H9 (cell line): ENCODE results near the gene FARP1. TPM values are rescaled to one million over a fixed set of nuclear protein-coding genes. Genes with fewer than 3 reads are reported as not detected.

Source experiments
- DNase-seq: peaks from one replicate; pipeline ENCODE4 v3.0.0-alpha.2; 2017
- H2AFZ ChIP-seq: one replicate; pipeline ENCODE4 v1.6.1; 2013; ENCODE audit warnings: mild to moderate bottlenecking, low read length, control low read depth, moderate library complexity
- H2AK5ac ChIP-seq: 2 replicates; pipeline ENCODE4 v1.6.1; 2013; ENCODE audit warnings: low read length, control low read depth, mixed read lengths; ENCODE audit not compliant: insufficient read length
- H2BK120ac ChIP-seq: one replicate; pipeline ENCODE4 v1.6.1; 2013; ENCODE audit warnings: low read depth, mild to moderate bottlenecking, low read length, control low read depth, inconsistent platforms; ENCODE audit not compliant: poor library complexity, severe bottlenecking
- H2BK12ac ChIP-seq: 2 replicates; pipeline ENCODE4 v1.6.1; 2013; ENCODE audit warnings: low read length, control low read depth, mixed read lengths, low read depth; ENCODE audit not compliant: insufficient read length
- H2BK15ac ChIP-seq: 2 replicates; pipeline ENCODE4 v1.6.1; 2013; ENCODE audit warnings: low read depth, low read length, control low read depth
- H2BK20ac ChIP-seq: one replicate; pipeline ENCODE4 v1.6.1; 2013; ENCODE audit warnings: low read depth, mild to moderate bottlenecking, low read length, control low read depth, inconsistent platforms; ENCODE audit not compliant: poor library complexity, severe bottlenecking
- H2BK5ac ChIP-seq: 2 replicates; pipeline ENCODE4 v1.6.1; 2013; ENCODE audit warnings: low read length, control low read depth, mixed read lengths; ENCODE audit not compliant: insufficient read length
- H3K14ac ChIP-seq: 2 replicates; pipeline ENCODE4 v1.6.1; 2013; ENCODE audit warnings: low read length, control low read depth; ENCODE audit not compliant: insufficient read depth
- H3K18ac ChIP-seq: 2 replicates; pipeline ENCODE4 v1.6.1; 2013; ENCODE audit warnings: low read depth, mild to moderate bottlenecking, mixed read lengths, low read length, control low read depth; ENCODE audit not compliant: insufficient read length
- H3K23ac ChIP-seq: 2 replicates; pipeline ENCODE4 v1.6.1; 2013; ENCODE audit warnings: low read length, control low read depth, mixed read lengths, low read depth; ENCODE audit not compliant: insufficient read length
- H3K23me2 ChIP-seq: 2 replicates; pipeline ENCODE4 v1.6.1; 2013; ENCODE audit warnings: low read depth, mild to moderate bottlenecking, mixed read lengths, low read length, control low read depth; ENCODE audit not compliant: insufficient read length, poor library complexity, severe bottlenecking
- H3K27ac ChIP-seq: 2 replicates; pipeline ENCODE4 v1.5.1; 2013; ENCODE audit warnings: low read length, control low read depth, mixed read lengths, low read depth; ENCODE audit not compliant: insufficient read length
- H3K27me3 ChIP-seq: 2 replicates; pipeline ENCODE4 v1.6.1; 2013; ENCODE audit warnings: low read length, control low read depth, inconsistent platforms; ENCODE audit not compliant: insufficient read depth
- H3K4ac ChIP-seq: 2 replicates; pipeline ENCODE4 v1.6.1; 2013; ENCODE audit warnings: low read depth, mild to moderate bottlenecking, control low read depth, inconsistent platforms, low read length, moderate library complexity
- H3K4me1 ChIP-seq: 2 replicates; pipeline ENCODE4 v1.6.1; 2013; ENCODE audit warnings: low read length, control low read depth, inconsistent platforms; ENCODE audit not compliant: insufficient read depth
- H3K4me2 ChIP-seq: 2 replicates; pipeline ENCODE4 v1.6.1; 2013; ENCODE audit warnings: low read length, control low read depth, mixed read lengths; ENCODE audit not compliant: insufficient read length, insufficient read depth
- H3K56ac ChIP-seq: 2 replicates; pipeline ENCODE4 v1.6.1; 2013; ENCODE audit warnings: low read depth, mild to moderate bottlenecking, mixed read lengths, low read length, control low read depth; ENCODE audit not compliant: insufficient read length
- H3K79me1 ChIP-seq: 2 replicates; pipeline ENCODE4 v1.6.1; 2013; ENCODE audit warnings: low read depth, mild to moderate bottlenecking, moderate library complexity, low read length, control low read depth, inconsistent platforms; ENCODE audit not compliant: insufficient read depth, poor library complexity, severe bottlenecking
- H3K79me2 ChIP-seq: 2 replicates; pipeline ENCODE4 v1.6.1; 2013; ENCODE audit warnings: low read length, control low read depth, inconsistent platforms; ENCODE audit not compliant: insufficient read depth
- H3K9ac ChIP-seq: 2 replicates; pipeline ENCODE4 v1.6.1; 2013; ENCODE audit warnings: low read length, control low read depth, mixed read lengths; ENCODE audit not compliant: insufficient read length; ENCODE audit errors: extremely low read depth
- H3K9me3 ChIP-seq: one replicate; pipeline ENCODE4 v1.6.1; 2013; ENCODE audit warnings: low read depth, low read length, inconsistent platforms; ENCODE audit not compliant: control insufficient read depth
- H3T11ph ChIP-seq: one replicate; pipeline ENCODE4 v1.6.1; 2013; ENCODE audit warnings: mild to moderate bottlenecking, low read length, control low read depth, inconsistent platforms
- H4K20me1 ChIP-seq: one replicate; pipeline ENCODE4 v1.6.1; 2013; ENCODE audit not compliant: control insufficient read depth, insufficient read length, insufficient read depth
- H4K5ac ChIP-seq: 2 replicates; pipeline ENCODE4 v1.6.1; 2013; ENCODE audit warnings: low read depth, mild to moderate bottlenecking, mixed read lengths, low read length, control low read depth; ENCODE audit not compliant: insufficient read length
- H4K8ac ChIP-seq: replicated peaks from 2 replicates; pipeline ENCODE4 v1.6.1; 2013; ENCODE audit warnings: low read length, control low read depth, mixed read lengths, low read depth; ENCODE audit not compliant: insufficient read length
- H4K91ac ChIP-seq: 2 replicates; pipeline ENCODE4 v1.6.1; 2013; ENCODE audit warnings: low read depth, mild to moderate bottlenecking, moderate library complexity, mixed read lengths, low read length, control low read depth; ENCODE audit not compliant: insufficient read length
- H3K27ac Mint-ChIP-seq, 3 experiments: 2 replicates in 2 of 3; 3 replicates in 1 of 3; pipeline ENCODE4 v1.8.0; 2020 to 2021; ENCODE audit warnings: mixed read lengths in 3 of 3, mild to moderate bottlenecking in 1 of 3, moderate library complexity in 1 of 3
- H3K27me3 Mint-ChIP-seq: 2 replicates; pipeline ENCODE4 v1.8.0; 2021; ENCODE audit warnings: low read depth, mild to moderate bottlenecking, moderate library complexity, mixed read lengths
- H3K36me3 Mint-ChIP-seq, 3 experiments: 2 replicates in 2 of 3; 3 replicates in 1 of 3; pipeline ENCODE4 v1.8.0; 2020 to 2021; ENCODE audit warnings: low read depth in 3 of 3, mixed read lengths in 3 of 3; ENCODE audit not compliant: insufficient read depth in 1 of 3
- H3K4me1 Mint-ChIP-seq, 2 experiments: 2 replicates each; pipeline ENCODE4 v1.8.0; 2020; ENCODE audit warnings: mixed read lengths in 2 of 2
- H3K4me3 Mint-ChIP-seq, 2 experiments: 2 replicates in 1 of 2; 3 replicates in 1 of 2; pipeline ENCODE4 v1.8.0; 2020 to 2021; ENCODE audit warnings: mild to moderate bottlenecking in 2 of 2, mixed read lengths in 2 of 2, moderate library complexity in 1 of 2
- H3K9me3 Mint-ChIP-seq, 2 experiments: 2 replicates in 1 of 2; 3 replicates in 1 of 2; pipeline ENCODE4 v1.8.0; 2020; ENCODE audit warnings: mild to moderate bottlenecking in 2 of 2, mixed read lengths in 2 of 2, moderate library complexity in 1 of 2
- CTCF ChIP-seq: fragments of 200-600 bp; sonication (generic); conservative IDR thresholded peaks from 3 replicates; pipeline ENCODE4 v1.8.0; 2021; ENCODE audit warnings: antibody characterized with exemption, mild to moderate bottlenecking
- WGBS: extraction: QIAGEN DNeasy Blood & Tissue Kit; methylation state at CpG from one replicate; pipeline ENCODE4 v1.1.7; 2013; ENCODE audit warnings: missing lambda C conversion rate, low lambda C conversion rate, mixed read lengths; ENCODE audit not compliant: insufficient read length; ENCODE audit errors: extremely low coverage; 5-methylcytosine and 5-hydroxymethylcytosine counted together
- total RNA-seq: library from RNA; stranded (reverse); gene quantifications from 2 replicates; pipeline ENCODE4 v1.2.1, GENCODE V29; 2021

Gene FARP1
- total RNA-seq, 1 experiment from 2014 or later, result 95.9 TPM

GRCh38 chr13:98483601-98484288 is 340.9 kb downstream of the FARP1 start:
- Histone ChIP-seq H4K5ac (no peak overlapping the region), H3K4me2 (peak overlapping the region; percentile 26), H2AFZ (no peak overlapping the region), H3K9ac (no peak overlapping the region), H2BK120ac (no peak overlapping the region), H3K79me2 (peaks cover 22% of the 10 kb centered on the region; the same call in 1 of the 2 replicates), H4K8ac (no peak overlapping the region), H3K27me3 (no peaks in the 10 kb centered on the region), H2BK5ac (no peak overlapping the region), H2AK5ac (no peak overlapping the region), H3K4me1 (peaks cover 8% of the 10 kb centered on the region; the same call in 1 of the 2 replicates), H3K23me2 (no peaks in the 10 kb centered on the region), H3K27ac (peak overlapping the region; percentile 1), H2BK12ac (no peak overlapping the region), H2BK15ac (no peak overlapping the region), H3K14ac (no peak overlapping the region), H3K56ac (no peak overlapping the region), H4K91ac (no peak overlapping the region), H3K9me3 (no peaks in the 10 kb centered on the region), H3K4ac (no peak overlapping the region; the same call in 1 of the 2 replicates), H3K79me1 (peaks cover 16% of the 10 kb centered on the region), H4K20me1 (no peaks in the 10 kb centered on the region), H3K23ac (no peak overlapping the region), H3T11ph (no peak overlapping the region), H2BK20ac (no peak overlapping the region), H3K18ac (peak overlapping the region; percentile 9)
- no peaks in the 10 kb centered on the region for H3K27me3 Mint-ChIP-seq
- H3K4me3 Mint-ChIP-seq, result peak overlapping the region; percentile 51 to 66
- DNase-seq, result no peak
- H3K9me3 Mint-ChIP-seq, result no peaks in the 10 kb centered on the region
- TF ChIP-seq CTCF, result no peak
- H3K36me3 Mint-ChIP-seq, result peaks cover 0 to 9% (median 4%) of the 10 kb centered on the region in 3 experiments; a peak in 4 of 7 replicates
- peaks cover 75 to 80% of the 10 kb centered on the region in 2 experiments for H3K4me1 Mint-ChIP-seq
- H3K27ac Mint-ChIP-seq, result peak overlapping the region; percentile 63 to 98 (median 96); a peak in 6 of 7 replicates
- no CpG with 5 or more reads among the region's 14 CpGs for WGBS
